Measurements from ENCODE around the gene KSR2. TPM values are rescaled to one million over a fixed set of nuclear protein-coding genes. Genes with fewer than 3 reads are reported as not detected.

KSR2 gene
- total and polyA plus RNA-seq, 3 donors from 2014 or later: 2.4 to 3.8 (median 2.4) TPM

GRCh38 chr12:117547209-117547608 lies 421.6 kb downstream of the KSR2 start:
- Histone ChIP-seq H3K4me3 (no peak overlapping the region), H3K9me3 (no peaks in the 10 kb centered on the region), H3K27ac (no peak overlapping the region), H3K36me3 (ENCODE audit: low read depth, missing control alignments) (no peaks in the 10 kb centered on the region), H3K4me1 (no peaks in the 10 kb centered on the region), H3K27me3 (no peaks in the 10 kb centered on the region)
- DNase-seq: no peak
- intact Hi-C loops (cut with DNase I; ENCODE audit: low total_unique reads): no loop called here
- no peak for TF ChIP-seq POLR2A (IDR thresholded peaks at IDR 0.05)
- TF ChIP-seq CTCF (IDR thresholded peaks at IDR 0.05): no peak

- no peaks in the 10 kb centered on the region for H3K36me3 ChIP-seq (ENCODE audit: low read depth, missing control alignments)
- intact Hi-C loops (cut with DNase I; ENCODE audit: low total_unique reads): no loop called here
- H3K4me1 ChIP-seq: no peaks in the 10 kb centered on the region
- H3K27me3 ChIP-seq: no peaks in the 10 kb centered on the region
- H3K27ac ChIP-seq: no peak overlapping the region
- no peak for TF ChIP-seq POLR2A (IDR thresholded peaks at IDR 0.05)
- TF ChIP-seq CTCF (IDR thresholded peaks at IDR 0.05): no peak
- no peak overlapping the region for H3K4me3 ChIP-seq
- H3K9me3 ChIP-seq: no peaks in the 10 kb centered on the region
- WGBS, 2 donors: 91 to 92% methylated on average over 3 of the region's 3 CpGs
- no peak for DNase-seq
Measured at GRCh38 chr12:117545216-117545615, 423.6 kb downstream of the KSR2 start.

GRCh38 chr12:117540011-117540410 lies 428.8 kb downstream of the KSR2 start:
- TF ChIP-seq POLR2A (IDR thresholded peaks at IDR 0.05): no peak
- no peak for TF ChIP-seq CTCF (IDR thresholded peaks at IDR 0.05)

GRCh38 chr12:117538926-117539325 lies 429.9 kb downstream of the KSR2 start:
- Histone ChIP-seq H3K4me3 (no peak overlapping the region), H3K36me3 (ENCODE audit: low read depth, missing control alignments) (no peaks in the 10 kb centered on the region), H3K4me1 (no peaks in the 10 kb centered on the region), H3K9me3 (no peaks in the 10 kb centered on the region), H3K27ac (no peak overlapping the region), H3K27me3 (no peaks in the 10 kb centered on the region)
- intact Hi-C loops (cut with DNase I; ENCODE audit: low total_unique reads): no loop called here
- 64 to 80% methylated on average over 1 of the region's 1 CpG for WGBS, 2 donors
- no peak for DNase-seq
- TF ChIP-seq POLR2A (IDR thresholded peaks at IDR 0.05) (no peak), CTCF (IDR thresholded peaks at IDR 0.05) (no peak)

More at GRCh38 chr12:117540011-117540410, 428.8 kb downstream of the KSR2 start:
- no peak overlapping the region for H3K4me3 ChIP-seq
- no peak for DNase-seq
- H3K27ac ChIP-seq: no peak overlapping the region
- 72 to 74% methylated on average over 5 of the region's 5 CpGs for WGBS, 2 donors
- intact Hi-C loops (cut with DNase I; ENCODE audit: low total_unique reads): no loop called here
- no peaks in the 10 kb centered on the region for H3K27me3 ChIP-seq
- no peaks in the 10 kb centered on the region for H3K4me1 ChIP-seq
- H3K36me3 ChIP-seq (ENCODE audit: low read depth, missing control alignments): no peaks in the 10 kb centered on the region
- H3K9me3 ChIP-seq: no peaks in the 10 kb centered on the region

GRCh38 chr12:117538032-117538690 lies 430.6 kb downstream of the KSR2 start:
- H3K27ac ChIP-seq: no peak overlapping the region
- H3K36me3 ChIP-seq (ENCODE audit: low read depth, missing control alignments): no peaks in the 10 kb centered on the region
- H3K9me3 ChIP-seq: no peaks in the 10 kb centered on the region
- H3K4me3 ChIP-seq: no peak overlapping the region
- intact Hi-C loops (cut with DNase I; ENCODE audit: low total_unique reads): no loop called here
- TF ChIP-seq CTCF (IDR thresholded peaks at IDR 0.05) (no peak), POLR2A (IDR thresholded peaks at IDR 0.05) (no peak)
- no peaks in the 10 kb centered on the region for H3K4me1 ChIP-seq
- WGBS, 2 donors: 88 to 94% methylated on average over 8 of the region's 8 CpGs
- no peak for DNase-seq
- no peaks in the 10 kb centered on the region for H3K27me3 ChIP-seq

All from testis (tissue), 3 donors.